ENCODE measurements around the gene RAC3.

- TF ChIP-seq FOXJ2 (tag; IDR thresholded peaks at IDR 0.05) (no peak), CTCF (IDR thresholded peaks at IDR 0.05 in 2 of 3, conservative IDR thresholded peaks at IDR 0.05 in 1 of 3; ENCODE audit: insufficient read depth in 2 of 3, low read depth in 1 of 3, low read length in 3 of 3) (no peak), SREBF2 (CRISPR knock-in tag; IDR thresholded peaks at IDR 0.05) (no peak), NCOA4 (IDR thresholded peaks at IDR 0.05; ENCODE audit: partially characterized antibody) (no peak), UBTF (IDR thresholded peaks at IDR 0.05; ENCODE audit: borderline replicate concordance in 1 of 2, low read depth in 2 of 2, low read length in 2 of 2) (no peak), GABPB2 (CRISPR knock-in tag; conservative IDR thresholded peaks at IDR 0.05) (no peak), MAFK (IDR thresholded peaks at IDR 0.05; ENCODE audit: low read length) (no peak), ZNF79 (CRISPR knock-in tag; IDR thresholded peaks at IDR 0.05; ENCODE audit: low read depth) (no peak)
Measured at GRCh38 chr17:81994593-81995462, 36.6 kb upstream of the RAC3 start.

Measured in K562 (cell line).